ENCODE results near the gene EZH1. TPM values are rescaled to one million over a fixed set of nuclear protein-coding genes. Genes with fewer than 3 reads are reported as not detected.

EZH1 gene
- total RNA-seq, 1 experiment from 2014 or later = 22.4 TPM

DNA sequence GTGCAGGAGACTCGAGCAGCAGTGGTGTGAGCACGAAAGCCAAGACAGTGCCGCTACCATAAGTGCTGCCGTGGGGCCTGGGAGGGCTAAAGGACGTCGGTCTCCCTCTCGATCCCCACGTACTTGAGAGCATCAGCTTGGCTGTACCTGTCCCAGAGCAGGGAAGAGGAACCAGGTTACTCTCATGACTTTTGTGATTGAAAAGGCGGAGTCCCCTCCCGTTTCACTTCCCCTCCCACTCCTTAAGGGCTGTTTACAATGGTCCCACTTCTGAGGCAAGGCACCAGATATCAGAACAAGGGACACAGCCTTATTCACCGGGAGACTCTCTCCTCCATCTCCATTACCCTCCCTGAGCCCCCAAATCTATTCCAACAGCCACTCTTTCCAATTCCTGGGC, 42.4 kb downstream of the EZH1 start:
- H3K4me3 Mint-ChIP-seq = no peak overlapping the region
- H3K27ac Mint-ChIP-seq = no peak overlapping the region
- no peaks in the 10 kb centered on the region for H3K9me3 Mint-ChIP-seq
- ATAC-seq (no peak), DNase-seq (ENCODE audit: low spot score) (no peak)
- ChIA-PET POLR2A (no interaction called here), CTCF (interaction anchor here (1.0 to 4.0 kb wide), 2 partner anchors 27 to 124 kb away, joined by 3 to 17 read pairs; partner anchors contain the start of gene PSMC3IP)
- H3K4me1 Mint-ChIP-seq = peaks cover 2% of the 10 kb centered on the region; the same call in 1 of the 2 replicates
- TF ChIP-seq, protein P1, sequence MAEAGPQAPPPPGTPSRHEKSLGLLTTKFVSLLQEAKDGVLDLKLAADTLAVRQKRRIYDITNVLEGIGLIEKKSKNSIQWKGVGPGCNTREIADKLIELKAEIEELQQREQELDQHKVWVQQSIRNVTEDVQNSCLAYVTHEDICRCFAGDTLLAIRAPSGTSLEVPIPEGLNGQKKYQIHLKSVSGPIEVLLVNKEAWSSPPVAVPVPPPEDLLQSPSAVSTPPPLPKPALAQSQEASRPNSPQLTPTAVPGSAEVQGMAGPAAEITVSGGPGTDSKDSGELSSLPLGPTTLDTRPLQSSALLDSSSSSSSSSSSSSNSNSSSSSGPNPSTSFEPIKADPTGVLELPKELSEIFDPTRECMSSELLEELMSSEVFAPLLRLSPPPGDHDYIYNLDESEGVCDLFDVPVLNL (CRISPR knock-in tag; IDR thresholded peaks at IDR 0.05; ENCODE audit: borderline replicate concordance, low read depth) = no peak
- TF ChIP-seq CREB1 (CRISPR knock-in tag; IDR thresholded peaks at IDR 0.05) (no peak), ESRRA (CRISPR knock-in tag; IDR thresholded peaks at IDR 0.05; ENCODE audit: borderline replicate concordance) (no peak), FOXJ3 (CRISPR knock-in tag; IDR thresholded peaks at IDR 0.05; ENCODE audit: borderline replicate concordance) (no peak), RORB (CRISPR knock-in tag; IDR thresholded peaks at IDR 0.05) (no peak), MXD4 (CRISPR knock-in tag; IDR thresholded peaks at IDR 0.05; ENCODE audit: borderline replicate concordance) (no peak), KAT7 (CRISPR knock-in tag; IDR thresholded peaks at IDR 0.05; ENCODE audit: borderline replicate concordance) (no peak), GRHL2 (CRISPR knock-in tag; IDR thresholded peaks at IDR 0.05; ENCODE audit: insufficient replicate concordance, severe bottlenecking) (no peak), IRF2 (CRISPR knock-in tag; IDR thresholded peaks at IDR 0.05; ENCODE audit: borderline replicate concordance, low read depth) (no peak), NFATC4 (CRISPR knock-in tag; IDR thresholded peaks at IDR 0.05) (no peak), PRRX2 (CRISPR knock-in tag; IDR thresholded peaks at IDR 0.05) (no peak)
- TF ChIP-seq, protein P2, sequence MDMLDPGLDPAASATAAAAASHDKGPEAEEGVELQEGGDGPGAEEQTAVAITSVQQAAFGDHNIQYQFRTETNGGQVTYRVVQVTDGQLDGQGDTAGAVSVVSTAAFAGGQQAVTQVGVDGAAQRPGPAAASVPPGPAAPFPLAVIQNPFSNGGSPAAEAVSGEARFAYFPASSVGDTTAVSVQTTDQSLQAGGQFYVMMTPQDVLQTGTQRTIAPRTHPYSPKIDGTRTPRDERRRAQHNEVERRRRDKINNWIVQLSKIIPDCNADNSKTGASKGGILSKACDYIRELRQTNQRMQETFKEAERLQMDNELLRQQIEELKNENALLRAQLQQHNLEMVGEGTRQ (CRISPR knock-in tag; IDR thresholded peaks at IDR 0.05) = no peak
- TF ChIP-seq, protein P3, sequence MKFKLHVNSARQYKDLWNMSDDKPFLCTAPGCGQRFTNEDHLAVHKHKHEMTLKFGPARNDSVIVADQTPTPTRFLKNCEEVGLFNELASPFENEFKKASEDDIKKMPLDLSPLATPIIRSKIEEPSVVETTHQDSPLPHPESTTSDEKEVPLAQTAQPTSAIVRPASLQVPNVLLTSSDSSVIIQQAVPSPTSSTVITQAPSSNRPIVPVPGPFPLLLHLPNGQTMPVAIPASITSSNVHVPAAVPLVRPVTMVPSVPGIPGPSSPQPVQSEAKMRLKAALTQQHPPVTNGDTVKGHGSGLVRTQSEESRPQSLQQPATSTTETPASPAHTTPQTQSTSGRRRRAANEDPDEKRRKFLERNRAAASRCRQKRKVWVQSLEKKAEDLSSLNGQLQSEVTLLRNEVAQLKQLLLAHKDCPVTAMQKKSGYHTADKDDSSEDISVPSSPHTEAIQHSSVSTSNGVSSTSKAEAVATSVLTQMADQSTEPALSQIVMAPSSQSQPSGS (CRISPR knock-in tag; IDR thresholded peaks at IDR 0.05; ENCODE audit: borderline replicate concordance, low read depth) = no peak
- TF ChIP-seq, protein P4, sequence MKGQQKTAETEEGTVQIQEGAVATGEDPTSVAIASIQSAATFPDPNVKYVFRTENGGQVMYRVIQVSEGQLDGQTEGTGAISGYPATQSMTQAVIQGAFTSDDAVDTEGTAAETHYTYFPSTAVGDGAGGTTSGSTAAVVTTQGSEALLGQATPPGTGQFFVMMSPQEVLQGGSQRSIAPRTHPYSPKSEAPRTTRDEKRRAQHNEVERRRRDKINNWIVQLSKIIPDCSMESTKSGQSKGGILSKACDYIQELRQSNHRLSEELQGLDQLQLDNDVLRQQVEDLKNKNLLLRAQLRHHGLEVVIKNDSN (CRISPR knock-in tag; IDR thresholded peaks at IDR 0.05) = no peak
- TF ChIP-seq, protein P5, sequence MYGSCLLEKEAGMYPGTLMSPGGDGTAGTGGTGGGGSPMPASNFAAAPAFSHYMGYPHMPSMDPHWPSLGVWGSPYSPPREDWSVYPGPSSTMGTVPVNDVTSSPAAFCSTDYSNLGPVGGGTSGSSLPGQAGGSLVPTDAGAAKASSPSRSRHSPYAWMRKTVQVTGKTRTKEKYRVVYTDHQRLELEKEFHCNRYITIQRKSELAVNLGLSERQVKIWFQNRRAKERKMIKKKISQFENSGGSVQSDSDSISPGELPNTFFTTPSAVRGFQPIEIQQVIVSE (CRISPR knock-in tag; IDR thresholded peaks at IDR 0.05; ENCODE audit: borderline replicate concordance) = no peak
- TF ChIP-seq, protein P6, sequence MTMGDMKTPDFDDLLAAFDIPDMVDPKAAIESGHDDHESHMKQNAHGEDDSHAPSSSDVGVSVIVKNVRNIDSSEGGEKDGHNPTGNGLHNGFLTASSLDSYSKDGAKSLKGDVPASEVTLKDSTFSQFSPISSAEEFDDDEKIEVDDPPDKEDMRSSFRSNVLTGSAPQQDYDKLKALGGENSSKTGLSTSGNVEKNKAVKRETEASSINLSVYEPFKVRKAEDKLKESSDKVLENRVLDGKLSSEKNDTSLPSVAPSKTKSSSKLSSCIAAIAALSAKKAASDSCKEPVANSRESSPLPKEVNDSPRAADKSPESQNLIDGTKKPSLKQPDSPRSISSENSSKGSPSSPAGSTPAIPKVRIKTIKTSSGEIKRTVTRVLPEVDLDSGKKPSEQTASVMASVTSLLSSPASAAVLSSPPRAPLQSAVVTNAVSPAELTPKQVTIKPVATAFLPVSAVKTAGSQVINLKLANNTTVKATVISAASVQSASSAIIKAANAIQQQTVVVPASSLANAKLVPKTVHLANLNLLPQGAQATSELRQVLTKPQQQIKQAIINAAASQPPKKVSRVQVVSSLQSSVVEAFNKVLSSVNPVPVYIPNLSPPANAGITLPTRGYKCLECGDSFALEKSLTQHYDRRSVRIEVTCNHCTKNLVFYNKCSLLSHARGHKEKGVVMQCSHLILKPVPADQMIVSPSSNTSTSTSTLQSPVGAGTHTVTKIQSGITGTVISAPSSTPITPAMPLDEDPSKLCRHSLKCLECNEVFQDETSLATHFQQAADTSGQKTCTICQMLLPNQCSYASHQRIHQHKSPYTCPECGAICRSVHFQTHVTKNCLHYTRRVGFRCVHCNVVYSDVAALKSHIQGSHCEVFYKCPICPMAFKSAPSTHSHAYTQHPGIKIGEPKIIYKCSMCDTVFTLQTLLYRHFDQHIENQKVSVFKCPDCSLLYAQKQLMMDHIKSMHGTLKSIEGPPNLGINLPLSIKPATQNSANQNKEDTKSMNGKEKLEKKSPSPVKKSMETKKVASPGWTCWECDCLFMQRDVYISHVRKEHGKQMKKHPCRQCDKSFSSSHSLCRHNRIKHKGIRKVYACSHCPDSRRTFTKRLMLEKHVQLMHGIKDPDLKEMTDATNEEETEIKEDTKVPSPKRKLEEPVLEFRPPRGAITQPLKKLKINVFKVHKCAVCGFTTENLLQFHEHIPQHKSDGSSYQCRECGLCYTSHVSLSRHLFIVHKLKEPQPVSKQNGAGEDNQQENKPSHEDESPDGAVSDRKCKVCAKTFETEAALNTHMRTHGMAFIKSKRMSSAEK (CRISPR knock-in tag; IDR thresholded peaks at IDR 0.05; ENCODE audit: borderline replicate concordance) = no peak
- TF ChIP-seq, protein P7, sequence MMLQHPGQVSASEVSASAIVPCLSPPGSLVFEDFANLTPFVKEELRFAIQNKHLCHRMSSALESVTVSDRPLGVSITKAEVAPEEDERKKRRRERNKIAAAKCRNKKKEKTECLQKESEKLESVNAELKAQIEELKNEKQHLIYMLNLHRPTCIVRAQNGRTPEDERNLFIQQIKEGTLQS (CRISPR knock-in tag; conservative IDR thresholded peaks at IDR 0.05) = no peak
- no peaks in the 10 kb centered on the region for H3K27me3 Mint-ChIP-seq (ENCODE audit: low read depth)
- peaks cover 30% of the 10 kb centered on the region for H3K36me3 Mint-ChIP-seq

All from WTC11 (cell line).